WTC11 (cell line): ENCODE measurements around the gene ACSS3.

Experiments
- CREM ChIP-seq: sonication (generic); formaldehyde crosslinking; IDR thresholded peaks from 2 replicates; pipeline ENCODE4 v1.8.1; 2022; ENCODE audit warnings: mild to moderate bottlenecking, missing genetic modification reagents, moderate library complexity
- KAT7 ChIP-seq: sonication (generic); formaldehyde crosslinking; IDR thresholded peaks from 2 replicates; pipeline ENCODE4 v1.8.1; 2023; ENCODE audit warnings: missing genetic modification reagents, mild to moderate bottlenecking, borderline replicate concordance
- ZBTB21 ChIP-seq: sonication (generic); formaldehyde crosslinking; IDR thresholded peaks from 2 replicates; pipeline ENCODE4 v1.8.1; 2023; ENCODE audit warnings: mild to moderate bottlenecking, missing genetic modification reagents, borderline replicate concordance
- ZNF232 ChIP-seq: sonication (generic); formaldehyde crosslinking; IDR thresholded peaks from 2 replicates; pipeline ENCODE4 v1.8.0; 2022; ENCODE audit warnings: mild to moderate bottlenecking, missing genetic modification reagents
- TF ChIP-seq, protein P1 (sequence below): fragments of 200-600 bp; IDR thresholded peaks from 2 replicates; pipeline ENCODE4 v1.8.0; 2022; ENCODE audit warnings: antibody characterized with exemption
- TF ChIP-seq, protein P2 (sequence below): sonication (generic); formaldehyde crosslinking; IDR thresholded peaks from 2 replicates; pipeline ENCODE4 v1.8.1; 2022; ENCODE audit warnings: mild to moderate bottlenecking, missing genetic modification reagents, moderate library complexity, borderline replicate concordance

DNA sequence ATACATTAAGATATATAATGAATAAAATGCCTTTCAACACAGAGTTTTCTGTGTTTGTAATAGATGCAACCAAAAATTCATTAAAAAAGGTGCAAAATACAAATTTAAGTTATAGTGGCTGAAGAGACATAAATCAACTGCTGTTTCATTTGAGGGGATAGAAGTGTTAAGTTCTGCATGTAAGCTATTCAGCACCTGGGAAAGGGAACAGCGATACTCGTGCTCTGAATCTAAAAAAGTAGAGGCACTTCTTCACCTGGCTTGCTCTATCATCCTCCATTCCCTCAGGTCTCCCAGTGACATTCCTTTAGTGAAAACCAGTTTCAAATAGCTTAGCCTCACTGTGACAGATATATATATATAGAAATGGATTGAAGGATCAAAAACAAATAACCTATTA lies 222.6 kb downstream of the ACSS3 start:
- TF ChIP-seq ZBTB21 (CRISPR knock-in tag) = no peak
- TF ChIP-seq, protein P1, sequence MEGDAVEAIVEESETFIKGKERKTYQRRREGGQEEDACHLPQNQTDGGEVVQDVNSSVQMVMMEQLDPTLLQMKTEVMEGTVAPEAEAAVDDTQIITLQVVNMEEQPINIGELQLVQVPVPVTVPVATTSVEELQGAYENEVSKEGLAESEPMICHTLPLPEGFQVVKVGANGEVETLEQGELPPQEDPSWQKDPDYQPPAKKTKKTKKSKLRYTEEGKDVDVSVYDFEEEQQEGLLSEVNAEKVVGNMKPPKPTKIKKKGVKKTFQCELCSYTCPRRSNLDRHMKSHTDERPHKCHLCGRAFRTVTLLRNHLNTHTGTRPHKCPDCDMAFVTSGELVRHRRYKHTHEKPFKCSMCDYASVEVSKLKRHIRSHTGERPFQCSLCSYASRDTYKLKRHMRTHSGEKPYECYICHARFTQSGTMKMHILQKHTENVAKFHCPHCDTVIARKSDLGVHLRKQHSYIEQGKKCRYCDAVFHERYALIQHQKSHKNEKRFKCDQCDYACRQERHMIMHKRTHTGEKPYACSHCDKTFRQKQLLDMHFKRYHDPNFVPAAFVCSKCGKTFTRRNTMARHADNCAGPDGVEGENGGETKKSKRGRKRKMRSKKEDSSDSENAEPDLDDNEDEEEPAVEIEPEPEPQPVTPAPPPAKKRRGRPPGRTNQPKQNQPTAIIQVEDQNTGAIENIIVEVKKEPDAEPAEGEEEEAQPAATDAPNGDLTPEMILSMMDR = no peak
- TF ChIP-seq ZNF232 = no peak
- no peak for TF ChIP-seq KAT7 (CRISPR knock-in tag)
- TF ChIP-seq, protein P2, sequence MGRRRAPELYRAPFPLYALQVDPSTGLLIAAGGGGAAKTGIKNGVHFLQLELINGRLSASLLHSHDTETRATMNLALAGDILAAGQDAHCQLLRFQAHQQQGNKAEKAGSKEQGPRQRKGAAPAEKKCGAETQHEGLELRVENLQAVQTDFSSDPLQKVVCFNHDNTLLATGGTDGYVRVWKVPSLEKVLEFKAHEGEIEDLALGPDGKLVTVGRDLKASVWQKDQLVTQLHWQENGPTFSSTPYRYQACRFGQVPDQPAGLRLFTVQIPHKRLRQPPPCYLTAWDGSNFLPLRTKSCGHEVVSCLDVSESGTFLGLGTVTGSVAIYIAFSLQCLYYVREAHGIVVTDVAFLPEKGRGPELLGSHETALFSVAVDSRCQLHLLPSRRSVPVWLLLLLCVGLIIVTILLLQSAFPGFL (CRISPR knock-in tag) = no peak
- TF ChIP-seq CREM = no peak
